GM19035 (cell line): ENCODE data around the gene ZNF146.
"Not testable (repeated sequence)": the region's sequence is repeated elsewhere in the genome, so short reads cannot be mapped to it uniquely, and the experiment has no call there.

ENCODE experiments used
- ATAC-seq: cut with Tn5 transposase; IDR thresholded peaks from one replicate; pipeline ENCODE4 v1.9.1; 2021; ENCODE audit not compliant: unreplicated experiment

ZNF146 gene

DNA sequence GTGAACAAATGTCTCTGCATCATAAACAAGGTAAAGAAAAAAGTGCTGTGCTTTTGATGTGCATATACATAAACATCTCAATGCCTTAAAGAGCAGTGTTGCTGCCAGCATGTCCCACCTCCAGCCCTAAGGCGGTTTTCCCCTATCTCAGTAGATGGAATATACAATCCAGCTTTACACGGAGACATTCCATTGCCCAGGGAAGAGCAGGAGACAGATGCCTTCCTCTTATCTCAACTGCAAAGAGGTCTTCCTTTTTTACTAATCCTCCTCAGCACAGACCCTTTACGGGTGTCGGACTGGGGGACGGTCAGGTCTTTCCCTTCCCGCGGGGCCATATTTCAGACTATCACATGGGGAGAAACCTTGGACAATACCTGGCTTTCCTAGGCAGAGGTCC is 18.7 kb downstream of the ZNF146 start:
- not testable (repeated sequence) for ATAC-seq

DNA sequence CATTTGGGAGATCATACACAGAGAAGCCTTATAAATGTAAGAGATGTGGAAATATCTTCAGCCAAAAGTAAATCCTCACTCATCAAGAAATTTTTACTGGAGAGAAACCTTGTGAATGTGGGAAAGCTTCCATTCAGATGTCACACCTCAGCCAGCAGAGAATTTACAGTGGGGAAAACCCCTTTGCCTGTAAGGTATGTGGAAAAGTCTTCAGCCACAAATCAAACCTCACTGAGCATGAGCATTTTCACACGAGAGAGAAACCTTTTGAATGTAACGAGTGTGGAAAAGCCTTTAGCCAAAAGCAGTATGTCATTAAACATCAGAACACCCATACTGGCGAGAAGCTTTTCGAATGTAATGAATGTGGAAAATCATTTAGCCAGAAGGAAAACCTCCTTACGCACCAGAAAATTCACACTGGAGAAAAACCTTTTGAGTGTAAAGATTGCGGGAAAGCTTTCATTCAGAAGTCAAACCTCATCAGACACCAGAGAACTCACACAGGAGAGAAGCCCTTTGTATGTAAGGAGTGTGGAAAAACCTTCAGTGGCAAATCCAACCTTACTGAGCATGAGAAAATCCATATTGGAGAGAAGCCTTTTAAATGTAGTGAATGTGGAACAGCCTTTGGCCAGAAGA is 21.5 kb downstream of the ZNF146 start:
- ATAC-seq, result no peak

DNA sequence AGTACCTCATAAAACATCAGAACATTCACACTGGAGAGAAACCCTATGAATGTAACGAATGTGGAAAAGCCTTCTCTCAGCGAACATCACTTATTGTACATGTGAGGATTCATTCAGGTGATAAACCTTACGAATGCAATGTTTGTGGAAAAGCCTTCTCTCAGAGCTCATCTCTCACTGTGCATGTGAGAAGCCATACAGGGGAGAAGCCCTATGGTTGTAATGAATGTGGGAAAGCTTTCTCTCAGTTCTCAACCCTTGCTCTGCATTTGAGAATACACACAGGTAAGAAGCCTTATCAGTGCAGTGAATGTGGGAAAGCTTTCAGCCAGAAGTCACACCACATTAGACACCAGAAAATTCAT is 22.0 kb downstream of the ZNF146 start:
- ATAC-seq, result no peak

DNA sequence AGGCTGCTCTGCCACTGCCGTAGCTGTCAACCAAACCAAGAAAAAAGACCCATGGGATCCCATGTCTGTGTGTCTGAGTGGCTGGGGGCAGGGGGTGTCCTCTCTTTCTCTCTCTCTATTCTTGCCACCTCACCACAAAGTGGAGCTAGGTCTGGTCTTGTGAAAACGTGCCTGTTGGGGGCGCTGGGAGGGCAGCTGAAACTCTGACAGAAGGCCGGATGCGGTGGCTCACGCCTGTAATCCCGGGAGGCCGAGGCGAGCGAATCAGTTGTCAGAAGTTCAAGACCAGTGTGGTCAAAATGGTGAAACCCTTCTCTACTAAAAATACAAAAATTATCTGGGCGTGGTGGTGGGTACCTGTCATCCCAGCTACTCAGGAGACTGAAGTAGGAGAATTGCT is 29.2 kb downstream of the ZNF146 start:
- no peak for ATAC-seq

GRCh38 chr19:36245210-36246005 is 30.5 kb downstream of the ZNF146 start:
- ATAC-seq, result no peak

DNA sequence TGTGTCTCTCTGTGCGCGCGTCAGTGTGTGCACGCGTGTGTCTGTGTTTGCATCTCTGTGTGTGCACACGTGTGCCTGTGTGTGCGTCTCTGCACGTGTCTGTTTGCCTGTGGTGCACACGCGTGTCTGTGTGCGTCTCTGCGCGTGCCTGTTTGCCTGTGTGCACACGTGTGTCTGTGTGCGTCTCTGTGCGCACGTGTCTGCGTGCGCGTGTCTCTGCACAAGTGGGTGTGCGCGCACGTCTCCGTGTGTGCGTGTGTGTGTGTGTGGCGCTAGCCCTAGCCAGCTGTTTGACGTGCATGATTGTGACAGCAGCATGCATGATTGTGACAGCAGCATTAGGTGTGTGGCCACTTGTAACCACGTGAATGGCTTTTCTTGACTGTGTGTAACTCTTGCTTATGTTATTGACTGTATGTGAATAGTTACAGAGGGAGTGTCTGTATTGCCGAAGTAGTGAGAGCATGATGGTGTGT is 31.1 kb downstream of the ZNF146 start:
- no peak for ATAC-seq

DNA sequence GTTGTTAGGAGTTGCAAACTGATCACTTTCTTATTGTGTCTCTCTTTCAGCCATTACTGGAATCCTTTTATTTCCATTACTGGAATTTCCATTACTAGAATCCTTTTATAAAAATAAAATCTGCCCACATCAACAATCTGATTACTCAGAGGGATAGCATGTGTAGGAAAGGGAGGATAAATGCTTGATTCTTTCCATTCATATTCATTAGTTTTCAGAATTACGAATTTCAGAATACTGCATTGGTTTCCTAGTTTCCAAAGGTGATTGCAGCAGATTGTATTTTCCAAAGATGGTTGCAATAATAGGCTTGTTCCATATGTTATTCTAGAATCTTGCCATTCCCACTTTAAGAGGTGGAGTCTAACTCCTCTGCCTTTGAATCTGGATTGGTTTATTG is 37.1 kb downstream of the ZNF146 start:
- no peak for ATAC-seq

DNA sequence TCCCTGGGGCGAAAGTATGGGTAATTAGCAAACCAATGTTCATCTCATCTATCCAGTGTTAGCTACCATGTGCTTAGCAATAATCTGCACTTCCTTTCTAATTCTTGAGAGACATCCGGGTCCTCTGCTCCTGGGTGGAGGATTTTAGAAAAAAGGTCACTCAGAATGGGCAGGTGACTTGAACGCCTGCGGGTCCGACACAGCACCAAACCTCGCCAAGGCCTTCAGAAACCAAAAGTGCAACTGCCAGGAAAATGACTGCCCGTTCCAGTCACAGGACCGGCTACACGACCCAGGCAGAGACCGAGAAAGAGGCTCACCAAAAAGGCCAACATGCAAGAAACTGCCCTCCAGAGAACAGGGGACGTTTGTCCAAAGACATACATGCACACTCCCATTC is 39.9 kb downstream of the ZNF146 start:
- ATAC-seq, result no peak

GRCh38 chr19:36255316-36255715 is 40.4 kb downstream of the ZNF146 start:
- ATAC-seq, result no peak

DNA sequence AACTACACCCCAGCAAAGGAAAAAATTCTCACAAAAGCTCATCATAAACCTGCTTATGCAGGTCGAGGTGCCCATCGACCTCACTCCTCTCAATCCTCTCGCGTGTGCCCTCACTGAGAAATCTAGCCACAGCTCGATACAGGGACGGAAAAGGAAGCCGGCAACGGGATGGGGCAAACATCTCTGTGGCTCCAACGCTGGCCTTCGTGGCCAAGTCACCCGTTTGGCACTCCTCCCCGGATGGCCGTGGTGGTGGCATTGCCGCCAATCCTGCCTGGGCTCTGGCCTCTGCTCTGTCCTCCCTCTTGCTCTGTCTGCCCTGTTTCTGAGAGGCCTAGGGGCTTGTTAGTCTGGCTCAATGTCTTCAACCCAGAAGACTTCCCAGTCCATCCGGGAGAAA is 41.2 kb downstream of the ZNF146 start:
- no peak for ATAC-seq

DNA sequence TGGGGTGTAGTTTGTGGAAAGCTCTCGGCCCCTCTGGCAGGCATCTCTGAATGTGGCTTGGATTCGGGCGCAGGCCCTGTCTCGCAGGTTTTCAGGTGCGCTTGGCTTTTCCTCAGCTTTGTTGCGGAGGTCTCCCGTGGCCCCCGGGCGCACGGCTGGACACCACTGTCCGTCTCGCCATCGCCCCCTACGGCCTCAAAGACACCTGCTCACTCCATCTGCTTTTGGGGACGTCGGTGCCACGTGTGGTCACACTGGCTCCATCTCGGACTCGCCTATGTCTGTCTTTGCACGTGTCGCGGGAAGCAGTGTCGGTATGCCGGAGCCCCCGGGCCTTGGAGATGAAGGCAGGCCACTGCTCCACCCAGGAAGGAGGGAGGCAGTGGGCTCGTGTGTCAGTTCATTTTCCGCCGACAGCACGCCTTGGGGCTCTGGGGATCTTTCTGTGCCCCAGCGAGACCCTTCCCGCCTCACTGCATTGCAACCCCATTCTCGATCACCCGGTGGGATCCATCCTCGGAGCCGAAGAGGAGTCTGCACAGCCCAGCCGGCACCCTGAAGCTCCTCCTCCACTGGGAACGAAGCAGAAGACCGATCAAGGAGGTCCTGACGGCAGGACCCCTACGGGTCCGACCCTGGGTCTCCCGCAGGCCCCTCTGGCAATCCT is 42.1 kb downstream of the ZNF146 start:
- no peak for ATAC-seq

DNA sequence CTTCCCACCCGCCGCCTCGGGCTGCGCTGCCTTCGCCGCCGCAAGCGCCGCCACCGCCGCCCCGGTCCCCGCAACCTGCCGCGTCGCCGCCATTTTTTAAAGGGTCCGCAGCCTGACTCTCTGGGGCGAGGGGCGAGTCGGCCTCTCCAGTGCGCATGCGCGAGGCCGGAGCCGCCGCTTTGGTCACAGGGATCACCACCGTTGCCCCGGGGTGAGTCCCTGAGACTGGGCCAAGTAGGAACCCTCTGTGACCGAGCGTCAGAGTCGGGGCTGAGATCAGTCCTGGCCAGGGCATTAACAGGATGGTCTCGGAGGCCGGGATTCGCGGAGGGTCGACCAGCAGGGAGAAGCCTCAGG is 42.6 kb downstream of the ZNF146 start:
- ATAC-seq, result no peak

DNA sequence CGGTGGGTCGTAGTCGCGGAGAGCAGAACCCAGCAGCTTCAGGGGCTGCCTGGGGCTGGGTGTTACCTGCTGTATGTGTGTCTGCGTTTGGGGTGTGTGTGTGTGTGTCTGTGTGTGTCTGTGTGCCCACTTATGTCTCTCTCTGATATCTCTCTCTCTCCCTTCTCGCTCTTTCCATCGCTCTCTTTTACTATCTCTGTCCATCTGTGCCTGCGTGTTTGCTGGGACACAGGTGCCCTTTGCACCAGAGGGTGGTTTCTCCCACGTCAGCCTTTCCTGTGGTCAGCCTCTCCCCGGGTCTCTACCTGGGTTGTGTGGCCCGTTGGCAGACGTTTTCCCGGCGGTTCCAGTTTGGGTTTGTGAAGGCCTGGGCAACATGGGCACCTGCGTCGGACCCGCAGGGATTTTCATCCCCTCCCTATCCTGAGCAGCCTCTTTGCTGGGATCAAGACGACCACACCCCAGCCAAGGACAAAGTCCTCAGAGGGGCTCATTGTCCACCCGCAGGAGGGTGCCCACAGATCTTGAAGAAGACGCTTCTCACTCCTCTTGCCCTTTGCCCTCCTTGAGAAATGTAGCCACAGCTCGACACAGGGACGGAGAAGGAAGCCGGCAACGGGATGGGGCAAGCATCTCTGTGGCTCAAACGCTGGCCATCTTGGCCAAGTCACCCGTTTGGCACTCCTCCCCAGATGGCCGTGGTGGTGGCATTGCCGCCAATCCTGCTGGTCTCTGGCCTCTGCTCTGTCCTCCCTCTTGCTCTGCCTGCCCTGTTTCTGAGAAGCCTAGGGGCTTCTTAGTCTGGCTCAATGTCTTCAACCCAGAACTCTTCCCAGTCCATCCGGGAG is 43.3 kb downstream of the ZNF146 start:
- ATAC-seq, result no peak

DNA sequence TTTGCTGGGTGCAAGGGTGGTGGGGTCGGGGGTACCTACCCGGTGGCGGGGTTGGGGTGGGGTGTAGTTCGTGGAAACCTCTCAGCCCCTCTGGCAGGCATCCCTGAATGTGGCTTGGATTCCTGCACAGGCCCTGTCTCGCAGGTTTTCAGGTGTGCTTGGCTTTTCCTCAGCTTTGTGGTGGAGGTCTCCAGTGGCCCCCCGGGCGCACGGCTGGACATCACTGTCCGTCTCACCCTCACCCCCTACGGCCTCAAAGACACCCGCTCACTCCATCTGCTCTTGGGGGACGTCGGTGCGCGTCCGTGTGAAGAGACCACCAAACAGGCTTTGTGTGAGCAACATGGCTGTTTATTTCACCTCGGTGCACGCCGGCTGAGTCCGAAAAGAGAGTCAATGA is 44.3 kb downstream of the ZNF146 start:
- ATAC-seq, result no peak

DNA sequence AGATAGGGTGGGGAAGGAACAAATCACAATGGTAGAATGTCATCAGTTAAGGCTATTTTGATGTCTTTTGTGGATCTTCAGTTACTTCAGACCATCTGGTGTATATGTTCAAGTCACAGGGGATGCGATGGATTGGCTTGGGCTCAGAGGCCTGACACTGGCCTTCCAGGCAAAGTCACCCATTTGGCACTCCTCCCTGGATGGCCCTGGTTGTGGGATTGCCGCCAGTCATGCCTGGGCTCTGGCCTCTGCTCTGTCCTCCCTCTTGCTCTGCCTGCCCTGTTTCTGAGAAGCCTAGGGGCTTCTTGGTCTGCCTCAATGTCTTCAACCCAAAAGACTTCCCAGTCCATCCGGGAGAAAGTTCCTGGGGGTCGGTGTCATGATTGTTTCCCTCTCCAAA is 50.2 kb downstream of the ZNF146 start:
- ATAC-seq, result no peak

DNA sequence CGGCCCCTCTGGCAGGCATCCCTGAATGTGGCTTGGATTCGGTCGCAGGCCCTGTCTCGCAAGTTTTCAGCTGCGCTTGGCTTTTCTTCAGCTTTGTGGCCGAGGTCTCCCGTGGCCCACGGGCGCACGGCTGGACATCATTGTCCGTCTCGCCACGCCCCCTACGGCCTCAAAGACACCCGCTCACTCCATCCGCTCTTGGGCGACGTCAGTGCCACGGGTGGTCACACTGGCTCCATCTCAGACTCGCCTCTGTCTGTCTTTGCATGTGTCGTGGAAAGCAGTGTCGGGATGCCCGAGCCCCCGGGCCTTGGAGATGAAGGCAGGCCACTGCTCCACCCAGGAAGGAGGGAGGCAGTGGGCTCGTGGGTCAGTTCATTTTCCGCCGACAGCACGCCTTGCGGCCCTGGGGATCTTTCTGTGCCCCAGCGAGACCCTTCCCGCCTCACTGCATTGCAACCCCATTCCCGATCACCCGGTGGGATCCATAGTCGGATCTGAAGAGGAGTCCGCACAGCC is 51.0 kb downstream of the ZNF146 start:
- ATAC-seq, result no peak

DNA sequence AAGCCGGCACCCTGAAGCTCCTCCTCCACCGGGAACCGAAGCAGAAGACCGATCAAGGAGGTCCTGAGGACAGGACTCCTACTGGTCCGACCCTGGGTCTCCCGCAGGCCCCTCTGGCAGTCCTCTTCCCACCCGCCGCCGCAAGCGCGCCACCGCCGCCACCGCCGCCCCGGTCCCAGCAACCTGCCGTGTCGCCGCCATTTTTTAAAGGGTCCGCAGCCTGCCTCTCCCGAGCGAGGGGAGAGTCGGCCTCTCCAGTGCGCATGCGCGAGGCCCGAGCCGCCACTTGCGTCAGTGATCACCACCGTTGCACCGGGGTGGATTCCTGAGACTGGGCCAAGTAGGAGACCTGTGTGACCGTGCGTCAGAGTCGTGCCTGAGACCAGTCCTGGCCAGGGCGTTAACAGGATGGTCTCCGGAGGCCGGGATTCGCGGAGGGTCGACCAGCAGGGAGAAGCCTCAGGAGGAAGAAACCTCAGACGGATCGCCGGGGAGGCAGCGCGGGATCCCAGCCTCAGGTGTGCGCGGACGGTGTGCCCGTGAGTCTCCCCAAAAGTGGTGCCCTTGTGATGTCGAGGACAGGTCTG is 51.6 kb downstream of the ZNF146 start:
- ATAC-seq, result no peak

DNA sequence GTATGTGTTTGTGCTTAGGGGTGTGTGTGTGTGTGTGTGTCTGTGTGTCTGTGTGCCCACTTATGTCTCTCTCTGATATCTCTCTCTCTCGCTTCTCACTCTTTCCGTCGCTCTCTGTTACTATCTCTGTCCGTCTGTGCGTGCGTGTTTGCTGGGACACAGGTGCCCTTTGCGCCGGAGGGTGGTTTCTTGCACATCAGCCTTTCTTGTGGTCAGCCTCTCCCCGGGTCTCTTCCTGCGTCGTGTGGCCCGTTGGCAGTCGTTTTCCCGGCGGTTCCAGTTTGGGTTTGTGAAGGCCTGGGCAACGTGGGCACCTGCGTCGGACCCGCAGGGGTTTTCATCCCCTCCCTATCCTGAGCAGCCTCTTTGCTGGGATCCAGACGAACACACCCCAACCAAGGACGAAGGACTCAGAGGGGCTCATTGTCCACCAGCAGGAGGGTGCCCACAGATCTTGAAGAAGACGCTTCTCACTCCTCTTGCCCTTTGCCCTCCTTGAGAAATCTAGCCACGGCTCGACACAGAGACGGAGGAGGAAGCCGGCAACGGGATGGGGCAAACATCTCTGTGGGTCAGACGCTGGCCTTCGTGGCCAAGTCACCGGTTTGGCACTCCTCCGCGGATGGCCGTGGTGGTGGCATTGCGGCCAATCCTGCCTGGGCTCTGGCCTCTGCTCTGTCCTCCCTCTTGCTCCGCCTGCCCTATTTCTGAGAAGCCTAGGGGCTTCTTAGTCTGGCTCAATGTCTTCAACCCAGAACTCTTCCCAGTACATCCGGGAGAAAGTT is 52.3 kb downstream of the ZNF146 start:
- ATAC-seq, result no peak

GRCh38 chr19:36268081-36268480 is 53.2 kb downstream of the ZNF146 start:
- ATAC-seq, result not testable (repeated sequence)

GRCh38 chr19:36268591-36268990 is 53.7 kb downstream of the ZNF146 start:
- not testable (repeated sequence) for ATAC-seq
